HG03565 (cell line): Measurements from ENCODE around the gene GTF2F1.
"Not testable (repeated sequence)": the region's sequence is repeated elsewhere in the genome, so short reads cannot be mapped to it uniquely, and the experiment has no call there.

Experiments used
- ATAC-seq: cut with Tn5 transposase; IDR thresholded peaks from one replicate; pipeline ENCODE4 v1.9.1; 2021; ENCODE audit warnings: mild to moderate bottlenecking, moderate library complexity; ENCODE audit not compliant: unreplicated experiment

The GTF2F1 gene

DNA sequence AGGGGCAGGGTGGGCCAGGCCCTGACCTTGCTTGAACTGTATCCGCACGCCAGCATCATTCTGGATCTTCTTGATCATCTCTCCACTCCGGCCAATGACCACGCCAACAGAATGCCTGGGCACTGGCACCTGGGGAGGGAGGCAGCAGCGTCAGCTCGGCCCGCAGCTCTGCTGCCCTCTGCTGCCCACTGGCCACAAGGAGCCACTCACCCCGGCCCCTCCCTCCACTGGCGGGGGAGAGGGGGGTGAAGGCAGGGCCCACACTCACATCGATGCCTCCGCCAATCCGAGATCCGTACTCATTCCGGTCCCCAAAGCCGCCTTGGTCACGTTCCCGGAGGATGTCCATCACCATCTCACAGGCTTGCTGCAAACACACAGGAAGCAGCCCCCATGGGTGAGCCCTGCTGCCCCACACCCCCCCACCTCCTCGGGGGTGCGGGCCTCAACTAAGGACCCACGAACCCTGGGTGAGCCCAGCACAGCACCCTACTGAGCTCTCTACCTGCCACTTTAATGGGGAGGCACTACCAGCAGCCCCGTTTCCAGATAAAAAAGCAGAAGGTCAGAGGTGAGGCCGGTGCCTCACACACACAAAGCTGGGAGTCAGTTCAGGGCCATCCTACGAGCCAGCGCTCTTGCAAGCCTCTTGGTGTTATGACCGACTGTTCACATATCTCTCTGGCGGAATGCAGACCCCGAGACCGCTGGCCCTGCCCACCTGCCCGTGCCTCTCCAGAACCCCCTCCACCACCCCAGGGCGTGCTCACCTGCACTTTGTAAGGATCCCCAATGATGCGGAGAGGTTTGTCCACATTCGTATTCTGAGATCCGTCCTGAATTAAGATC lies 25.0 kb upstream of the GTF2F1 start:
- ATAC-seq, result no peak

GRCh38 chr19:6416658-6417405 lies 23.9 kb upstream of the GTF2F1 start:
- ATAC-seq, result no peak

GRCh38 chr19:6415591-6416190 lies 22.7 kb upstream of the GTF2F1 start:
- ATAC-seq, result no peak

GRCh38 chr19:6414793-6415590 lies 22.0 kb upstream of the GTF2F1 start:
- no peak for ATAC-seq

GRCh38 chr19:6413721-6414643 lies 21.0 kb upstream of the GTF2F1 start:
- ATAC-seq, result no peak

DNA sequence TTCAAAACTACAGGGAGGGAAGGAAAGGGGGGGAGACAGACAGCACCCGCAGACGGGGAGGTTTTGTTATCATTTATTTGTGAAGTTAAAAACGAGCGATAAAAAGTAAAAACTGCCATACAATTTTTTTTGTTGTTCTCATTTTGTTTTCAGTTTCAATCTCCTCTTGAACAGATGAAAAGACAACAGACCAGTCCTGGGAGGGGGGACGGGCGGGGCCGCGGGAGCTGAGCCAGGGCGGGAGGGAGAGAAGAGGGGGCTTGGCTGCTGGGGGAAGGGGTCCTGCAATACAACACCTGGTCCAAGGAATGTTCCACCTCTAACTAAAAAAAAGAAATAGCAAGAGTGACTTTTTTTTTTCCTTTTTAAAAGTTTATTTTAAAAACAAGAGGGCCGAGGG lies 20.3 kb upstream of the GTF2F1 start:
- no peak for ATAC-seq

DNA sequence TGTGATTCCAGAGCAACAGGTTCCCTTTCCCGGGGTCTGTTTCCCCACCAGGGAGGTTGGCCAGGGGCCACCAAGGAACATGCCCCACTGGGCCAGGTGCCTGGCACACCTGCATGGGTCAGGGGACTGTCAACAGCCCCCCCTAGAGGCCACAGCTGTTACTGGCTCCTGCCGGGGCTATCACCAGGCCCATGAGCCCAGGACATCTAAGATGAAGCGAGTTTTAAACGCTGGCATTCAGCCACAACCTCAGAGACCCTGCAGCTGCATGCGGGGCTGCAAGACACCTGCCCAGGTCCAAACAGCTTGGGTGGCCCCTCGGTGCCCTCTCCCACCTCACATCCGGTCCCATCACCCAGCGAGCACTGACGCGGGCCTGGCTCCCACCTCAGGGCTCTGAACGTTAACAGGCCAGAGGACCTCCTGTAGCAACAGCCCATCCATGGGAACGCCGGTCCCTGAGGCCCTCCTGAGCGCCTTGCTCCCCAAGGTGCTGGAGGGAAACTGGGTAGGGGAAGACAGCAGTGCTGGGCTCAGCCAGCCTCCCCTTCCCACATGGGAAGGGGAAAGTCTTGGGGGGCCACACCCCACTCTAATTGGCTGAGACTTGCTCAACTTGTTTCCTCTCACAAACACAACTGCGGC lies 19.6 kb upstream of the GTF2F1 start:
- ATAC-seq, result no peak

GRCh38 chr19:6412061-6412446 lies 19.1 kb upstream of the GTF2F1 start:
- no peak for ATAC-seq

GRCh38 chr19:6409346-6409745 lies 16.4 kb upstream of the GTF2F1 start:
- no peak for ATAC-seq

- no peak for ATAC-seq
These were observed 13.4 kb upstream of the GTF2F1 start for GRCh38 chr19:6406401-6406800.

GRCh38 chr19:6402837-6403608 lies 10.1 kb upstream of the GTF2F1 start:
- no peak for ATAC-seq

DNA sequence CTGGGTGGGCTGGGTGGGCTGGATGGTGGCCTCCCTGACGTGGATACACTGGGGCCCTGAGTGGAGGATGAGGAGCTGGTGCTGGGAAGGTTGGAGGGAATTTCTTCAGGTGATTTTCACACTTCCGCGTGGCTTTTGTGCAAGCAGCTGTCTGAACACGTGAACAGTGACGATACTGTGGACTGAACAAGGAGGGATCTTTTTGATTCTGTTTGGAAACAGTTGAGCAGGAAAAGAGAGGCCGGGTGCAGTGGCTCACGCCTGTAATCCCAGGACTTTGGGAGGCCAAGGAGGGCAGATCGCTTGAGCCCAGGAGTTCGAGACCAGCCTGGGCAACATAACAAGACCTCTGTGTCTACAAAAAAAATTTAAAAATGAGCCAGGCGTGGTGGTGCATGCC lies 9.1 kb upstream of the GTF2F1 start:
- no peak for ATAC-seq

DNA sequence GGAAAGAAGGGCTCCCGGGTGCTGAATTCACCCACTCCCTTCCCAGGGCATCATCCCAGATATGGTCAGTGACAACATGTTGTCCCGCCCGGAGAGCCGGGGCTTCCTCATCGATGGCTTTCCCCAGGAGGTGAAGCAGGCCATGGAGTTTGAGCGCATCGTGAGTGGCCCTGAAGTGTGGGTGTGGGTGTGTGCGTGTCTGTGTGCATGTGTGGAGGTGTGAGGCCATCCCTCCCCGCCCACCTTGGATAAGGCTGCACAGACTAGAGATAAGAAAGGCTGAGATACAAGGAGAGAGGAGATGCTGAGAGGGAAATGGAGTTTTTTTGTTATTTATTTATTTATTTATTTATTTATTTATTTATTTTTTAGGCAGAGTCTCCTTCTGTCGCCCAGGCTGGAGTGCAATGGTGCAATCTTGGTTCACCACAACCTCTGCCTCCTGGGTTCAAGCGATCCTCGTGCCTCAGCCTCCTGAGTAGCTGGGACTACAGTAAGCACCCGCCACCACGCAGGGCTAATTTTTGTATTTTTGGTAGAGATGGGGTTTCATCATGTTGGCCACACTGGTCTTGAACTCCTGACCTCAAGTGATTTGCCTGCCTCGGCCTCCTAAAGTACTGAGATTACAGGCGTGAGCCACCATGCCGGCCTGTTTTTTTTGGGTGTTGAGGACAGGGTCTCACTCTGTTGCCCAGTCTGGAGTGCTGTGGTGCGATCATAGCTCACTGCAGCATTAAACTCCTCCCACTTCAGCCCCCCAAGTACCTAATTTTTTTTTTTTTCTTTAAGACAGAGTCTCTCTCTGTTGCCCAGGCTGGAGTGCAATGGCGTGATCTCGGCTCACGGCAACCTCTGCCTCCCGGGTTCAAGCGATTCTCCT lies 7.3 kb upstream of the GTF2F1 start:
- ATAC-seq, result not testable (repeated sequence)

DNA sequence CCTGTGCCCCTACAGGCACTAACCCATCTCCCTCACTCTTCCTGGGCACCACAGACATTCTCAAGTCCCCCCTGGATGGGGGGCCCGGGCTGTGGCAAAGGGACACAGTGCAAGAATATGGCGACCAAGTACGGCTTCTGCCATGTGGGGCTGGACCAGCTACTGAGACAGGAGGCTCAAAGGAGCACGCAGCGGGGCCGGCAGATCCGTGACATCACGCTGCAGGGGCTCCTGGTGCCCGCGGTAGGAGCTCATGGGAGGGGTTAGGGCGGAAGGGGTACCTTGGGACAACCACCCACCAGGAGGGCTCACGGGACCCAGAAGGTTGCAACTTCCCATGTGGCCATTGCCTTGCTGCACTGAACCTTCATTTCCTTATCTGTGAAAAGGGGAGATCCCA lies 3.3 kb upstream of the GTF2F1 start:
- ATAC-seq, result no peak

DNA sequence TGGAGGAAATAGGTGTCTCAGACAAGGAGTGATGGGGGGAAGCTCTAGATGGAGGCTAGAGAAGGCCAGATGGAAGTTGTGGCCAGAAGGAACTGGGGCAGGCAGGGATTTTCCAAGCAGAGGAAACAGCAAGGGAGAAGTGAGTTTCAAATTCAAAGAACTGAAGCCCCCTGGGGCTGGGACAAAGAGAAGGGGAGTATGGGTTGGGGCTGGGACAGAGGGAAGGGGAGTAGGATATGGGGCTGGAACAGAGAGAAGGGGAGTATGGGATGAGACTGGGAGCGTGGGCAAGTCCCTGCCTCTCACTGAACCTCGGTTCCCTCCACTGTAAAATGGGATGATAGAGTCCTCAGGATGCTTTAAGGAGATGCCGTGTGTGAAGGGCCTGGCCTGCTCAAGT lies 1.9 kb upstream of the GTF2F1 start:
- ATAC-seq, result no peak

- peak; percentile 34 for ATAC-seq
These were observed 1.0 kb upstream of the GTF2F1 start for GRCh38 chr19:6393983-6394412.

- ATAC-seq, result no peak
These were observed 517 bp downstream of the GTF2F1 start for GRCh38 chr19:6392221-6393073.
